Measurements from ENCODE around the gene KIAA0930.

GRCh38 chr22:45254388-45254787, 13.7 kb upstream of the KIAA0930 start:
- TF ChIP-seq CTCF (IDR thresholded peaks at IDR 0.05; ENCODE audit: poor library complexity, severe bottlenecking) = no peak
- no peak for TF ChIP-seq POLR2AphosphoS5 (IDR thresholded peaks at IDR 0.05)
- TF ChIP-seq REST (IDR thresholded peaks at IDR 0.05; ENCODE audit: borderline replicate concordance) = no peak
- no peak for TF ChIP-seq RAD21 (conservative IDR thresholded peaks at IDR 0.05)

Data from neural cell (in vitro differentiated cells).